Effector memory CD4-positive, alpha-beta T cell (primary cell): ENCODE data around the gene SH3RF3.

Experiments used
- DNase-seq, 3 donors: peaks; one replicate each; pipeline ENCODE4 v3.0.0-alpha.2; 2020
- H3K27ac ChIP-seq: 2 replicates; pipeline ENCODE4 v1.7.0; 2013; ENCODE audit warnings: mild to moderate bottlenecking, low read length, moderate library complexity; ENCODE audit not compliant: insufficient read depth, poor library complexity, severe bottlenecking
- H3K27me3 ChIP-seq: replicated peaks from 2 replicates; pipeline ENCODE4 v1.7.0; 2013; ENCODE audit warnings: mild to moderate bottlenecking, low read length; ENCODE audit not compliant: insufficient read depth, control insufficient read depth, poor library complexity, severe bottlenecking
- H3K36me3 ChIP-seq: 2 replicates; pipeline ENCODE4 v1.7.0; 2013; ENCODE audit warnings: mild to moderate bottlenecking, low read length, moderate library complexity; ENCODE audit not compliant: control insufficient read depth, insufficient read depth
- H3K4me1 ChIP-seq: 2 replicates; pipeline ENCODE4 v1.7.0; 2013; ENCODE audit warnings: low read length, mild to moderate bottlenecking; ENCODE audit not compliant: control insufficient read depth, insufficient read depth, poor library complexity, severe bottlenecking
- H3K4me3 ChIP-seq: 2 replicates; pipeline ENCODE4 v1.7.0; 2013; ENCODE audit warnings: low read length, low read depth, mild to moderate bottlenecking; ENCODE audit not compliant: insufficient read depth, poor library complexity, severe bottlenecking
- H3K9me3 ChIP-seq: 2 replicates; pipeline ENCODE4 v1.7.0; 2013; ENCODE audit warnings: mild to moderate bottlenecking, low read length, moderate library complexity; ENCODE audit not compliant: control insufficient read depth

The SH3RF3 gene

GRCh38 chr2:109411640-109412325 is 282.8 kb downstream of the SH3RF3 start:
- no peaks in the 10 kb centered on the region for H3K27me3 ChIP-seq
- H3K4me3 ChIP-seq, result no peak overlapping the region
- DNase-seq, result no peak
- no peaks in the 10 kb centered on the region for H3K9me3 ChIP-seq
- H3K4me1 ChIP-seq, result no peaks in the 10 kb centered on the region
- no peaks in the 10 kb centered on the region for H3K36me3 ChIP-seq
- H3K27ac ChIP-seq, result no peak overlapping the region

GRCh38 chr2:109415581-109416013 is 286.6 kb downstream of the SH3RF3 start:
- DNase-seq, result no peak
- no peaks in the 10 kb centered on the region for H3K27me3 ChIP-seq
- no peaks in the 10 kb centered on the region for H3K9me3 ChIP-seq
- no peak overlapping the region for H3K4me3 ChIP-seq
- H3K36me3 ChIP-seq, result no peaks in the 10 kb centered on the region
- H3K27ac ChIP-seq, result no peak overlapping the region
- H3K4me1 ChIP-seq, result no peaks in the 10 kb centered on the region

GRCh38 chr2:109417701-109418335 is 288.8 kb downstream of the SH3RF3 start:
- Histone ChIP-seq H3K9me3 (no peaks in the 10 kb centered on the region), H3K4me1 (no peaks in the 10 kb centered on the region), H3K27ac (no peak overlapping the region), H3K4me3 (no peak overlapping the region), H3K36me3 (no peaks in the 10 kb centered on the region), H3K27me3 (no peaks in the 10 kb centered on the region)
- no peak for DNase-seq

- DNase-seq, result no peak
- no peaks in the 10 kb centered on the region for H3K27me3 ChIP-seq
- no peak overlapping the region for H3K27ac ChIP-seq
- no peak overlapping the region for H3K4me3 ChIP-seq
- no peaks in the 10 kb centered on the region for H3K4me1 ChIP-seq
- H3K36me3 ChIP-seq, result no peaks in the 10 kb centered on the region
- H3K9me3 ChIP-seq, result no peaks in the 10 kb centered on the region
Observed at GRCh38 chr2:109418716-109419115, 289.7 kb downstream of the SH3RF3 start.

DNA sequence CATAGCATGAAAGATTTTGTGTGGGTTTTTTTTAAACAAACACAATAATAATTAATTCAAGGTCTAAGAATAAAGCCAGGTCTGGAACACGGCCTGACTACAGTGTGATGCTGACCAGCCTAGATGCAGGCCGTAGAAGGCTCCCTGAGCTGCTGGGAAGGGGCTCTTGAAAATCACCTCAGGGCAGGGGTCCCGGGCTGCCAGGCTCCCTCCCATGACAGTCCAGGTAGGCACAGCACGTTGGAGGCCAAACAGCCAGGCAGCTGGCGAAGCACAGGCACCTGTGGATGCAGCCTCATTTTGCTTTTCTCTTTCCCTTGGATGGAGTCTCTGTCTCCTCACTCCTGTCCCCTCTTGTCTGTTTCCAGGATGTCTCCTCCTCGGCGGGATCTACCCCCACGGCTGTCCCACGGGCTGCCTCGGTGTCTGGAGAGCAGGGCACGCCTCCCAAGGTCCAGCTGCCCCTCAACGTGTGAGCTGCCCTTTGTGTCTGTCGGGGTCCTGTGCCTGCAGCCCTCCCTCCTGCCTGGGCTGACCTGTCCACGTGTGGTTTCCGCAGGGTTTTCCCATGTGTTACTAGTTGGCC is 290.3 kb downstream of the SH3RF3 start:
- Histone ChIP-seq H3K27me3 (no peaks in the 10 kb centered on the region), H3K36me3 (no peaks in the 10 kb centered on the region), H3K4me1 (no peaks in the 10 kb centered on the region), H3K4me3 (no peak overlapping the region), H3K27ac (no peak overlapping the region), H3K9me3 (no peaks in the 10 kb centered on the region)
- DNase-seq, result no peak

- H3K27ac ChIP-seq, result no peak overlapping the region
- H3K27me3 ChIP-seq, result no peaks in the 10 kb centered on the region
- DNase-seq, result no peak
- no peaks in the 10 kb centered on the region for H3K9me3 ChIP-seq
- H3K36me3 ChIP-seq, result no peaks in the 10 kb centered on the region
- no peak overlapping the region for H3K4me3 ChIP-seq
- no peaks in the 10 kb centered on the region for H3K4me1 ChIP-seq
Observed at GRCh38 chr2:109419960-109420370, 291.0 kb downstream of the SH3RF3 start.

GRCh38 chr2:109421101-109421500 is 292.1 kb downstream of the SH3RF3 start:
- H3K4me1 ChIP-seq, result no peaks in the 10 kb centered on the region
- H3K27ac ChIP-seq, result no peak overlapping the region
- H3K36me3 ChIP-seq, result no peaks in the 10 kb centered on the region
- H3K9me3 ChIP-seq, result no peaks in the 10 kb centered on the region
- no peak for DNase-seq
- H3K27me3 ChIP-seq, result no peaks in the 10 kb centered on the region
- H3K4me3 ChIP-seq, result no peak overlapping the region

DNA sequence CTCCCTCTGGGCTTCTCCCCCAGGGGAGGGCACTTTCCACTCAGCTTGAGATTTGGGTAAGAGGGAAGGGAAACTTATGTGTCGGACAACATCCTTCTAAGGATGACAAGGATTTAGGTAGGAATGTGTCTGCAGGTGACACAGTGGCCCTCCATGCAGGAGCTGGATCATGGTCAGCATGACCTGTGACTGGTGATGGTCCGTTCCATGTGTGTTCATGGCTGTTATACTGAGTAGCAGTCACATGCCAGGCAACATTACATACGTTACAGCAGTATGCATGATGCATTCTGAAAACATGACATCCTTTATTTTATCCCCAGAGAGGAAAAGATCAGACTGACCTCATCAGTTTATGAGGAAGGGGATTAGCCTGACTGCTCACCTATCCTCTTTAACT is 292.6 kb downstream of the SH3RF3 start:
- Histone ChIP-seq H3K36me3 (no peaks in the 10 kb centered on the region), H3K4me3 (no peak overlapping the region), H3K27ac (no peak overlapping the region), H3K4me1 (no peaks in the 10 kb centered on the region), H3K9me3 (no peaks in the 10 kb centered on the region), H3K27me3 (no peaks in the 10 kb centered on the region)
- no peak for DNase-seq

DNA sequence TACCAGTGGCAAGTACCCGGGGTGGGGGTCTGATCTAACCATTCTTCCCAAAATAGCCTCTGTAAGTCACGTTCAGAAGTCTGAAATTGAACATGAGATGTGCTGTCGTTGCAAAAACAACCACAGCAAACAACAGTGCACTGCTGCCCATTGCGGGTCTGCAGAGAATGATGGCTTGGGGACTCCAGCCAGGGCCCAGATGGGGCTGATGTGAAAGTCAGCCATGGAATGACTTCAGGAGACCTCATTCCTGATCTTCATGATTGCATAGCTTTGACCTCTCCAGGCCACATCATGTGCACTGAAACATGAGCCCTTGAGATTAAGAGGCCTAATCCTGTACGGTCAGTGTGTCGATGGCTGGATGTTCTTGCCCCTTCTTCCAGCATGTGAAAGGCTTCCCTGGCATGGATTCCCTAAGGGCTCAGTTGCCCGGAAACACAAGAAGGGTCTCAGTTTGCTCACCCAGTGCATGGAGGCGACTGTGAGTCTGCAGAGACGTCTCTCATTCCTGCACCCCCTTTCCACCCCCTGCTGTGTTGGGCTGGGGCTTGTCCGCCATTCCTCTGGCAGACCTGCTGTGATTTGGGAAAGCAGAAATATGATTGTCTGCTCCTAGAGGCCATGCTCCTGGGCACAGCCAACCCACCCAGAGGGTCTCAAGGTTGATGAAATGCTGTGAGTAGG is 293.2 kb downstream of the SH3RF3 start:
- no peak for DNase-seq
- no peaks in the 10 kb centered on the region for H3K9me3 ChIP-seq
- H3K4me1 ChIP-seq, result no peaks in the 10 kb centered on the region
- no peak overlapping the region for H3K4me3 ChIP-seq
- H3K27ac ChIP-seq, result no peak overlapping the region
- no peaks in the 10 kb centered on the region for H3K27me3 ChIP-seq
- no peaks in the 10 kb centered on the region for H3K36me3 ChIP-seq
